ENCODE measurements around the gene CFAP206.

The CFAP206 gene

GRCh38 chr6:87501809-87502572 is 94.2 kb downstream of the CFAP206 start:
- ATAC-seq, result no peak
- TF ChIP-seq PPARA (CRISPR knock-in tag; IDR thresholded peaks at IDR 0.05; ENCODE audit: borderline replicate concordance), result no peak

GRCh38 chr6:87504441-87504840 is 96.7 kb downstream of the CFAP206 start:
- ATAC-seq, result no peak
- TF ChIP-seq CSDC2 (CRISPR knock-in tag; IDR thresholded peaks at IDR 0.05) (no peak), ISL1 (CRISPR knock-in tag; IDR thresholded peaks at IDR 0.05) (no peak), TOX (CRISPR knock-in tag; IDR thresholded peaks at IDR 0.05; ENCODE audit: borderline replicate concordance) (no peak), CREB5 (CRISPR knock-in tag; IDR thresholded peaks at IDR 0.05; ENCODE audit: low read depth) (no peak), ARNTL (CRISPR knock-in tag; IDR thresholded peaks at IDR 0.05; ENCODE audit: borderline replicate concordance, low read depth) (no peak), OSR1 (CRISPR knock-in tag; IDR thresholded peaks at IDR 0.05) (no peak)
